SK-N-SH (cell line): ENCODE data around the gene TP63. TPM values are rescaled to one million over a fixed set of nuclear protein-coding genes. Genes with fewer than 3 reads are reported as not detected.

Experiments used
- CTCF ChIA-PET: fragments of 300-600, 350-600 bp; formaldehyde crosslinking; extraction: SDS; loops from one replicate; lab custom pipeline; 2021; lab: Yijun Ruan, JAX
- POLR2A ChIA-PET: fragments of 350-600 bp; sonication (Branson Sonifier 250); formaldehyde crosslinking; extraction: SDS; loops from one replicate; lab custom pipeline; 2020; ENCODE audit warnings: antibody characterized with exemption, inconsistent platforms; lab: Yijun Ruan, JAX
- DNase-seq: peaks from one replicate; pipeline ENCODE4 v3.0.0; 2012
- H2AFZ ChIP-seq: fragments of 200-600 bp; sonication (generic); 2 replicates; pipeline ENCODE4 v1.8.1; 2016; ENCODE audit warnings: antibody characterized with exemption, mild to moderate bottlenecking, low read depth
- H3F3A ChIP-seq: fragments of 200-600 bp; sonication (generic); replicated peaks from 2 replicates; pipeline ENCODE3; 2016; ENCODE audit warnings: antibody characterized with exemption, mild to moderate bottlenecking; ENCODE audit not compliant: insufficient read depth
- H3K27ac ChIP-seq, 2 experiments: fragments of 200-500 bp in 1 of 2; fragments of 200-600 bp in 1 of 2; sonication (Bioruptor generic) in 1 of 2; sonication (generic), shearing (Covaris generic) in 1 of 2; 2 replicates each; pipeline versions ENCODE4 v1.5.1 to v1.6.1; 2014 to 2016; ENCODE audit warnings: low read depth in 2 of 2, inconsistent platforms in 1 of 2, low read length in 1 of 2, mild to moderate bottlenecking in 1 of 2, mixed read lengths in 1 of 2
- H3K27me3 ChIP-seq: fragments of 200-600 bp; sonication (generic), shearing (Covaris generic); 2 replicates; pipeline ENCODE4 v1.6.1; 2016; ENCODE audit warnings: mixed run types; ENCODE audit not compliant: insufficient read depth
- H3K36me3 ChIP-seq, 2 experiments: fragments of 200-500 bp in 1 of 2; fragments of 200-600 bp in 1 of 2; sonication (Bioruptor generic) in 1 of 2; sonication (generic) in 1 of 2; replicated peaks in 1 of 2; 2 replicates each; pipeline versions ENCODE3 to v1.5.1; 2014 to 2016; ENCODE audit warnings: low read length in 1 of 2, mild to moderate bottlenecking in 1 of 2; ENCODE audit not compliant: insufficient read depth in 2 of 2, control insufficient read depth in 1 of 2
- H3K4me1 ChIP-seq, 2 experiments: fragments of 200-500 bp in 1 of 2; fragments of 200-600 bp in 1 of 2; sonication (Bioruptor generic) in 1 of 2; sonication (generic), shearing (Covaris generic) in 1 of 2; 2 replicates each; pipeline versions ENCODE4 v1.5.1 to v1.6.1; 2014 to 2016; ENCODE audit warnings: low read depth in 1 of 2, low read length in 1 of 2, mixed run types in 1 of 2; ENCODE audit not compliant: insufficient read depth in 2 of 2, control insufficient read depth in 1 of 2
- H3K4me2 ChIP-seq: fragments of 200-600 bp; sonication (generic), shearing (Covaris generic); 2 replicates; pipeline ENCODE4 v1.6.1; 2017; ENCODE audit warnings: mixed run types
- H3K4me3 ChIP-seq, 2 experiments: fragments of 200-500 bp in 1 of 2; fragments of 200-600 bp in 1 of 2; sonication (Bioruptor generic) in 1 of 2; sonication (generic), shearing (Covaris generic) in 1 of 2; 2 replicates each; pipeline versions ENCODE4 v1.5.1 to v1.8.1; 2014 to 2016; ENCODE audit warnings: low read depth in 2 of 2, inconsistent platforms in 1 of 2, low read length in 1 of 2, mild to moderate bottlenecking in 1 of 2, mixed read lengths in 1 of 2, moderate library complexity in 1 of 2
- H3K79me2 ChIP-seq: fragments of 200-600 bp; sonication (generic); 2 replicates; pipeline ENCODE4 v1.8.1; 2017; ENCODE audit warnings: mild to moderate bottlenecking; ENCODE audit not compliant: insufficient read depth
- H3K9ac ChIP-seq: fragments of 200-600 bp; sonication (generic); 2 replicates; pipeline ENCODE4 v1.6.1; 2017; ENCODE audit warnings: mixed run types
- H3K9me2 ChIP-seq: fragments of 200-600 bp; sonication (generic); 2 replicates; pipeline ENCODE4 v1.6.1; 2017; ENCODE audit warnings: mixed run types
- H3K9me3 ChIP-seq: fragments of 200-600 bp; sonication (generic); 2 replicates; pipeline ENCODE4 v1.6.1; 2017; ENCODE audit warnings: mixed run types, mild to moderate bottlenecking, moderate library complexity
- H4K20me1 ChIP-seq: fragments of 200-600 bp; sonication (generic); 2 replicates; pipeline ENCODE4 v1.6.1; 2017; ENCODE audit warnings: mild to moderate bottlenecking, mixed run types; ENCODE audit not compliant: insufficient read depth
- CHD2 ChIP-seq: fragments of 150-350 bp; IDR thresholded peaks from 2 replicates; pipeline ENCODE4 v1.6.1; 2018; ENCODE audit warnings: low read length; ENCODE audit not compliant: partially characterized antibody
- CTCF ChIP-seq: fragments of 200-600 bp; sonication (generic); IDR thresholded peaks from 2 replicates; pipeline ENCODE4 v1.6.1; 2017; ENCODE audit warnings: antibody characterized with exemption, mild to moderate bottlenecking, moderate library complexity
- FOSL2 ChIP-seq: IDR thresholded peaks from 2 replicates; pipeline ENCODE4 v1.4.0; 2012; ENCODE audit warnings: low read depth, mild to moderate bottlenecking, moderate library complexity, borderline replicate concordance
- FOXM1 ChIP-seq: IDR thresholded peaks from 2 replicates; pipeline ENCODE4 v1.4.0; 2012; ENCODE audit warnings: low read depth, mild to moderate bottlenecking
- GABPA ChIP-seq: IDR thresholded peaks from 2 replicates; pipeline ENCODE4 v1.4.0; 2012; ENCODE audit warnings: low read depth, mild to moderate bottlenecking
- IRF3 ChIP-seq: fragments of 150-350 bp; IDR thresholded peaks from 2 replicates; pipeline ENCODE4 v1.6.1; 2016; ENCODE audit warnings: mild to moderate bottlenecking, low read depth, low read length
- MAX ChIP-seq: IDR thresholded peaks from 2 replicates; pipeline ENCODE4 v1.4.0; 2012; ENCODE audit warnings: low read depth
- MXI1 ChIP-seq: IDR thresholded peaks from 2 replicates; pipeline ENCODE4 v1.6.1; 2012; ENCODE audit warnings: mild to moderate bottlenecking, low read depth, low read length, improper control_type of control experiment
- NFIC ChIP-seq: IDR thresholded peaks from 2 replicates; pipeline ENCODE4 v1.4.0; 2012; ENCODE audit warnings: borderline replicate concordance
- PBX3 ChIP-seq: IDR thresholded peaks from 2 replicates; pipeline ENCODE4; 2012
- RAD21 ChIP-seq: IDR thresholded peaks from 2 replicates; pipeline ENCODE4 v1.6.1; 2012; ENCODE audit warnings: mild to moderate bottlenecking, low read length
- RCOR1 ChIP-seq: fragments of 150-350 bp; IDR thresholded peaks from 2 replicates; pipeline ENCODE4 v1.6.1; 2017; ENCODE audit warnings: antibody characterized with exemption, low read length
- REST ChIP-seq: IDR thresholded peaks from 2 replicates; pipeline ENCODE4 v1.6.1; 2012; ENCODE audit warnings: mild to moderate bottlenecking, low read depth, low read length, moderate library complexity
- SIN3A ChIP-seq: IDR thresholded peaks from 2 replicates; pipeline ENCODE4 v1.6.1; 2012; ENCODE audit warnings: low read depth, mild to moderate bottlenecking, low read length, moderate library complexity, borderline replicate concordance
- SMC3 ChIP-seq: IDR thresholded peaks from 2 replicates; pipeline ENCODE4 v1.6.1; 2012; ENCODE audit warnings: low read depth, low read length, improper control_type of control experiment
- TCF12 ChIP-seq: IDR thresholded peaks from 2 replicates; pipeline ENCODE4 v1.4.0; 2012
- USF2 ChIP-seq: fragments of 150-350 bp; IDR thresholded peaks from 2 replicates; pipeline ENCODE4 v1.6.1; 2017; ENCODE audit warnings: antibody characterized with exemption, low read length, low read depth, borderline replicate concordance
- WGBS: methylation state at CpG from one replicate; pipeline ENCODE4 v1.1.6; 2017; ENCODE audit warnings: low lambda C conversion rate; 5-methylcytosine and 5-hydroxymethylcytosine counted together
- polyA plus RNA-seq, 3 experiments: library from polyadenylated mRNA; depleted of rRNA; stranded (reverse); fragments of >200 nt; gene quantifications; 2 replicates each; pipeline ENCODE4 v1.2.3, GENCODE V29; 2012

TP63 gene
- polyA plus RNA-seq, 1 of the 3 experiments (the other 2 are of a cell fraction) = not detected

GRCh38 chr3:189613122-189613521 is 18.1 kb upstream of the TP63 start:
- Histone ChIP-seq H3K27ac (no peak overlapping the region), H3K9me3 (no peaks in the 10 kb centered on the region), H3K9me2 (no peaks in the 10 kb centered on the region), H2AFZ (no peak overlapping the region)
- 0% methylated on average over 1 of the region's 1 CpG for WGBS
- POLR2A ChIA-PET = no interaction called here
- TF ChIP-seq RCOR1 = no peak
- TF ChIP-seq SMC3 = no peak
- TF ChIP-seq GABPA = no peak
- TF ChIP-seq MXI1 = no peak
- TF ChIP-seq MAX = no peak
- TF ChIP-seq SIN3A = no peak
- TF ChIP-seq PBX3 = no peak
- no peak for TF ChIP-seq USF2
- no peak for TF ChIP-seq NFIC
- no peak for TF ChIP-seq TCF12
- no peak for TF ChIP-seq FOXM1
- no peak for TF ChIP-seq REST
- TF ChIP-seq CHD2 = no peak
- no peak for TF ChIP-seq FOSL2
- TF ChIP-seq IRF3 = no peak
- TF ChIP-seq RAD21 = no peak
- no peak for TF ChIP-seq CTCF
- TF ChIP-seq, all 33 proteins: peak for 0
- Histone ChIP-seq H3K79me2 (no peaks in the 10 kb centered on the region), H3K27me3 (no peaks in the 10 kb centered on the region), H3K4me2 (no peak overlapping the region), H3K4me1 (no peaks in the 10 kb centered on the region), H4K20me1 (no peaks in the 10 kb centered on the region), H3K9ac (no peak overlapping the region), H3F3A (no peaks in the 10 kb centered on the region), H3K4me3 (no peak overlapping the region), H3K36me3 (no peaks in the 10 kb centered on the region)
- CTCF ChIA-PET = no interaction called here
- no peak for DNase-seq
